T-cell (primary cell): ENCODE data around the gene EEA1. TPM values are rescaled to one million over a fixed set of nuclear protein-coding genes. Genes with fewer than 3 reads are reported as not detected.

Experiments
- ATAC-seq, 4 experiments: fragments of 200-7000 bp in 3 of 4; fragments of 150-1000 bp in 1 of 4; cut with Tn5 transposase; replicated peaks in 1 of 4; 1 replicate in 3 of 4; 2 replicates in 1 of 4; pipeline ENCODE4 v1.10.0; 2021; ENCODE audit warnings: moderate library complexity in 3 of 4, mild to moderate bottlenecking in 2 of 4, moderate number of reproducible peaks in 1 of 4
- CTCF ChIA-PET, 2 donors: fragments of 300-600 bp; sonication (Branson Sonifier 250); formaldehyde crosslinking; loops; one replicate each; lab custom pipeline; 2022; ENCODE audit warnings: antibody characterized with exemption in 2 of 2; lab: Charles Lee
- POLR2A ChIA-PET, 2 donors: fragments of 300-600 bp; sonication (Branson Sonifier 250); formaldehyde crosslinking; loops; one replicate each; lab custom pipeline; 2022; ENCODE audit warnings: antibody characterized with exemption in 2 of 2; lab: Charles Lee
- DNase-seq, 35 experiments: peaks; one replicate each; pipeline versions ENCODE4 v3.0.0 to v3.0.0-alpha.2; 2013 to 2023
- H3K27ac ChIP-seq: one replicate; pipeline ENCODE4 v1.5.1; 2013; ENCODE audit warnings: low read length
- H3K27me3 ChIP-seq, 2 experiments: replicated peaks in 1 of 2; 1 replicate in 1 of 2; 2 replicates in 1 of 2; pipeline versions ENCODE4 v1.6.1 to v1.7.0; 2013; ENCODE audit warnings: low read length in 1 of 2, mixed read lengths in 1 of 2; ENCODE audit not compliant: control insufficient read depth in 2 of 2, insufficient read depth in 2 of 2; ENCODE audit errors: extremely low read depth in 1 of 2
- H3K36me3 ChIP-seq, 2 donors: 1 replicate in 1 of 2; 2 replicates in 1 of 2; pipeline versions ENCODE4 v1.6.1 to v1.7.0; 2013; ENCODE audit warnings: low read length in 1 of 2; ENCODE audit not compliant: control insufficient read depth in 2 of 2, insufficient read depth in 1 of 2; ENCODE audit errors: extremely low read depth in 1 of 2
- H3K4me1 ChIP-seq, 2 experiments: 1 replicate in 1 of 2; 2 replicates in 1 of 2; pipeline versions ENCODE4 v1.6.1 to v1.7.0; 2013; ENCODE audit warnings: low read length in 2 of 2, mixed read lengths in 1 of 2; ENCODE audit not compliant: insufficient read depth in 2 of 2, control insufficient read depth in 1 of 2; ENCODE audit errors: extremely low read depth in 1 of 2
- H3K4me3 ChIP-seq, 2 donors: 1 replicate in 1 of 2; 2 replicates in 1 of 2; pipeline versions ENCODE4 v1.5.1 to v1.7.0; 2013; ENCODE audit warnings: mild to moderate bottlenecking in 2 of 2, low read length in 1 of 2, moderate library complexity in 1 of 2; ENCODE audit not compliant: control insufficient read depth in 1 of 2; ENCODE audit errors: extremely low read depth in 1 of 2
- H3K9me3 ChIP-seq: 2 replicates; pipeline ENCODE4 v1.7.0; 2013
- H3K27ac Mint-ChIP-seq, 2 donors: one replicate each; pipeline ENCODE4 v1.8.0; 2020 to 2021; ENCODE audit warnings: mild to moderate bottlenecking in 2 of 2, mixed read lengths in 2 of 2
- H3K27me3 Mint-ChIP-seq, 2 donors: one replicate each; pipeline ENCODE4 v1.8.0; 2021 to 2022; ENCODE audit warnings: mixed read lengths in 2 of 2
- H3K36me3 Mint-ChIP-seq: one replicate; pipeline ENCODE4 v1.8.0; 2021; ENCODE audit warnings: mixed read lengths
- H3K4me1 Mint-ChIP-seq, 3 donors: one replicate each; pipeline ENCODE4 v1.8.0; 2020 to 2022; ENCODE audit warnings: mixed read lengths in 3 of 3, mild to moderate bottlenecking in 1 of 3
- H3K4me3 Mint-ChIP-seq, 3 donors: one replicate each; pipeline ENCODE4 v1.8.0; 2020 to 2022; ENCODE audit warnings: mild to moderate bottlenecking in 3 of 3, mixed read lengths in 3 of 3, moderate library complexity in 3 of 3
- H3K9me3 Mint-ChIP-seq, 3 donors: one replicate each; pipeline ENCODE4 v1.8.0; 2020 to 2022; ENCODE audit warnings: mixed read lengths in 3 of 3
- WGBS: methylation state at CpG from one replicate; pipeline ENCODE4 v1.1.5; 2013; ENCODE audit warnings: missing lambda C conversion rate; ENCODE audit not compliant: insufficient coverage; 5-methylcytosine and 5-hydroxymethylcytosine counted together
- total RNA-seq, 35 experiments: library from RNA in 6 of 35; stranded (reverse) in 6 of 35; fragments of 120-200 nt in 1 of 35; gene quantifications; one replicate each; pipeline versions ENCODE4 v1.2.1 to v1.2.4 and lab custom pipeline; 2013 to 2026

EEA1 gene
- total RNA-seq, 5 donors from 2014 or later (not counting 1 experiment from before 2014, with no cell fraction given): 21.4 to 29.5 (median 23.5) TPM

DNA sequence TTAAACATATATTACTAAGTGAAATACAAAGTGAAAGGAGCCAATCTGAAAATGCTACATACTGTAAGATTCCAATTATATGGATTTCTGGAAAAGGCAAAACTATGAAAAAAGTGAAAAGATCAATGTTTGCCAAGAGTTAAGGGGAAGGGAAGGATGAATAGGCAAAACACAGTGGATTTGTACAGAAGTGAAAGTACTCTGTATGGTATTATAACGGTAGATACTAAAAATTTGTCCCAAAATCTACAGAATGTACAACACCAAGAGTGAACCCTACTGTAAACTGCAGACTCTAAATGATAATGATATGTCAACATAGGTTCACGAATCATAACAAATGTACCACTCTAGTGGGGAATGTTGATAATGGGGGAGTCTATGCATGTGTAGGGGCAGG lies 17.8 kb downstream of the EEA1 start:
- no peaks in the 10 kb centered on the region for H3K27me3 Mint-ChIP-seq
- ATAC-seq: peak in 1 of 4 experiments; percentile 10
- H3K36me3 ChIP-seq: no peaks in the 10 kb centered on the region
- POLR2A ChIA-PET: interaction anchor here in 1 of 2 donors (0.5 to 1.1 kb wide), 3 partner anchors 13 to 971 kb away, joined by 3 read pairs; no protein-coding TSS in a partner anchor
- peaks cover 56 to 71% (median 66%) of the 10 kb centered on the region in 3 donors for H3K4me1 Mint-ChIP-seq
- no peaks in the 10 kb centered on the region for H3K27me3 ChIP-seq
- H3K4me3 ChIP-seq: no peak overlapping the region
- peaks cover 8 to 20% of the 10 kb centered on the region in 2 experiments for H3K4me1 ChIP-seq
- H3K9me3 Mint-ChIP-seq: no peaks in the 10 kb centered on the region
- no peak for DNase-seq
- CTCF ChIA-PET: interaction anchor here in 1 of 2 donors (0.6 kb wide), 1 partner anchor 1547 kb away, joined by 3 read pairs; no protein-coding TSS in a partner anchor
- H3K27ac ChIP-seq: peak overlapping the region; percentile 32
- H3K36me3 Mint-ChIP-seq: peaks cover 14% of the 10 kb centered on the region
- H3K27ac Mint-ChIP-seq: peak overlapping the region; percentile 77 to 85
- H3K4me3 Mint-ChIP-seq: no peak overlapping the region
- WGBS: no CpG with 5 or more reads among the region's 2 CpGs
- H3K9me3 ChIP-seq: peaks cover 4% of the 10 kb centered on the region

DNA sequence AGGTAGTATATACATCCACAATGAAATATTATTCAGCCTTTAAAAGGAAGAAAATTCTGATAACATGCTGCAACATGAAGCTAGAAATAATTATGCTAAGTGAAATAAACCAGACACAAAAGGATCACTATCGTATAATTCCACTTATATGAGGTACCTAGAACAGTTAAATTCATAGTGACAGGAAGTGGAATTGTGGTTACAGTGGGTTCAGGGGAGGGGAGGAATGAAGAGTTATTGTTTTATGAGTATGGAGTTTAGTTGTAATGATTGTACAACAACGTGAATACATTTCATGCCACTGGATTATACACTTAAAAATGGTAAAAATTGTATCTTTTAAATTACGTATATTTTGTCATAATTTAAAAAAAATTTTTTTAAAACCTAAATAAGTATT lies 21.0 kb downstream of the EEA1 start:
- peaks cover 61 to 69% (median 65%) of the 10 kb centered on the region in 3 donors for H3K4me1 Mint-ChIP-seq
- no peak overlapping the region for H3K27ac ChIP-seq
- H3K4me3 ChIP-seq: no peak overlapping the region

DNA sequence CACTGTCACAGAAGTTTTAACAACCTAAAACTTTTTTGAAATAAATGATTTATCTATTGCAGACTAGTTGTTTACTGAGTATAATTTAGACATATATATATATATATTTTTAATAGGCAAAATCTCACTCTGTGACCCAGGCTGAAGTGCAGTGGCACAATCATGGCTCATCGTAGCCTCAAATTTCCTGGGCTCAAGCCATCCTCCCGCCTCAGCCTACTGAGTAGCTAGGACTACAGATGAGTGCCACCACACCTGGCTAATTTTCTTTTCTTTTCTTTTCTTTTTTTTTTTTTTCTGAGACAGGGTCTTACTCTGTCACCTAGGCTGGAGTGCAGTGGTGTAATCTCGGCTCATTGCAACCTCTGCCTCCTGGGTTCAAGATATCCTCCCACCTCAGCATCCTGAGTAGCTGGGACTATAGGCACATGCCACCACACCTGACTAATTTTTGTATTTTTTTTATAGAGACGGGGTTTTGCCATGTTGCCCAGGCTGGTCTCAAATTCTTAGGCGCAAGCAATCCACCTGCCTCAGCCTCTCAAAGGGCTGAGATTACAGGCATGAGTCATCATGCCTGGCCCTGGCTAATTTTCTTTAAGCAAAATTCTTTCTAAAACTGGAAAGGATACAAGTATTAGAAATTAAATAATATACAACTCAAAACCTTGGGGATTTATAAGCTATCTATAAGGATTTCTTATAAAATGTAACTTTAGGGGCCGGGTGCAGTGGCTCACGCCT lies 23.1 kb downstream of the EEA1 start:
- Mint-ChIP-seq H3K27ac (peak overlapping the region; percentile 83 to 84), H3K36me3 (no peaks in the 10 kb centered on the region), H3K4me1 (peaks cover 43 to 52% (median 45%) of the 10 kb centered on the region in 3 donors), H3K9me3 (no peaks in the 10 kb centered on the region), H3K4me3 (peak overlapping the region; percentile 63 to 80 (median 79)), H3K27me3 (no peaks in the 10 kb centered on the region)
- no peak overlapping the region for H3K4me3 ChIP-seq
- 48% methylated on average over 2 of the region's 7 CpGs for WGBS
- H3K4me1 ChIP-seq: peaks cover 19% of the 10 kb centered on the region in 2 experiments
- DNase-seq: no peak
- no peak for ATAC-seq
- ChIA-PET CTCF (no interaction called here), POLR2A (interaction anchor here (0.5 to 0.9 kb wide), 3 partner anchors 23 to 1555 kb away, joined by 3 to 4 read pairs (median 4); partner anchors contain the start of gene EEA1 (in 1 of the 2))
- no peak overlapping the region for H3K27ac ChIP-seq
- H3K27me3 ChIP-seq: no peaks in the 10 kb centered on the region
- H3K36me3 ChIP-seq: no peaks in the 10 kb centered on the region
- peaks cover 4% of the 10 kb centered on the region for H3K9me3 ChIP-seq

More for the DNA sequence above, 21.0 kb downstream of the EEA1 start:
- Mint-ChIP-seq H3K27ac (peak overlapping the region; percentile 40 to 74), H3K27me3 (no peaks in the 10 kb centered on the region), H3K36me3 (peaks cover 2% of the 10 kb centered on the region), H3K9me3 (no peaks in the 10 kb centered on the region), H3K4me3 (peak overlapping the region; percentile 15 to 63 (median 37))
- no peaks in the 10 kb centered on the region for H3K27me3 ChIP-seq
- H3K9me3 ChIP-seq: peaks cover 4% of the 10 kb centered on the region
- DNase-seq (peak in 8 of 35 experiments; percentile 1 to 60 (median 12)), ATAC-seq (peak; percentile 80 to 94 (median 89))
- no CpG with 5 or more reads among the region's 3 CpGs for WGBS
- POLR2A ChIA-PET: interaction anchor here (0.6 to 0.8 kb wide), 2 partner anchors 18 to 524 kb away, joined by 3 to 6 read pairs; no protein-coding TSS in a partner anchor
- CTCF ChIA-PET: interaction anchor here (0.9 to 1.9 kb wide), 5 partner anchors 9 to 124 kb away, joined by 3 to 10 read pairs (median 4); no protein-coding TSS in a partner anchor
- peaks cover 19 to 25% of the 10 kb centered on the region in 2 experiments for H3K4me1 ChIP-seq
- no peaks in the 10 kb centered on the region for H3K36me3 ChIP-seq

DNA sequence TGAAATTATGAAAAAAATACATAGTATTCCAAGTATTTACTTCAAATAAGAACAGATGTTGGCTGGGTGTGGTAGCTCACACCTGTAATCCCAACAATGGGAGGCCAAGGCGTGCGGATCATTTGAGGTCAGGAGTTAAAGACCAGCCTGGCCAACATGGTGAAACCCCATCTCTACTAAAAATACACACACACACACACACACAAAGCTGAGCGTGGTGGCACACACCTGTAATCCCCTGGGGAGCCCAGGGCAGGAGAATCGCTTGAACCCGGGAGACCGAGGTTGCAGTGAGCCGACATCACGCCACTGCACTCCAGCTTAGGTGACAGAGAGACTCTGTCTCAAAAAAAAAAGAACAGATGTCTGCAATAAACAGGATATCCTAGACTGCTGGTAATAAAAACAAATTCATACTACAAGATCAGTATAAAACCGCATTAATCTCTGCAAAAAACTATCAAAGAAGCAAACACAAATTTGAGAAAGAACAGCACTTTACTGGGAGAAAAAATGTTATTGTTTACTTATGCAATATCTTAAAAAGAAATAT lies 23.8 kb downstream of the EEA1 start:
- Histone ChIP-seq H3K4me3 (peak overlapping the region; percentile 7 to 27), H3K27me3 (no peaks in the 10 kb centered on the region), H3K4me1 (peaks cover 19% of the 10 kb centered on the region in 2 experiments), H3K36me3 (no peaks in the 10 kb centered on the region), H3K9me3 (peaks cover 4% of the 10 kb centered on the region), H3K27ac (no peak overlapping the region)
- ChIA-PET CTCF (interaction anchor here in 1 of 2 donors (0.6 kb wide), 1 partner anchor 110 kb away, joined by 3 read pairs; no protein-coding TSS in a partner anchor), POLR2A (interaction anchor here in 1 of 2 donors (0.6 to 0.8 kb wide), 3 partner anchors 88 to 1555 kb away, joined by 4 to 5 read pairs (median 4); partner anchors contain the start of gene UBE2N)
- Mint-ChIP-seq H3K4me1 (peaks cover 41 to 48% (median 43%) of the 10 kb centered on the region in 3 donors), H3K9me3 (no peaks in the 10 kb centered on the region), H3K27ac (peak overlapping the region; percentile 83 to 84), H3K36me3 (no peaks in the 10 kb centered on the region), H3K4me3 (peak overlapping the region; percentile 63 to 80 (median 79)), H3K27me3 (no peaks in the 10 kb centered on the region)
- 37% methylated on average over 4 of the region's 9 CpGs for WGBS
- DNase-seq (peak in 8 of 35 experiments; percentile 2 to 27 (median 8)), ATAC-seq (peak; percentile 49 to 69 (median 58))

DNA sequence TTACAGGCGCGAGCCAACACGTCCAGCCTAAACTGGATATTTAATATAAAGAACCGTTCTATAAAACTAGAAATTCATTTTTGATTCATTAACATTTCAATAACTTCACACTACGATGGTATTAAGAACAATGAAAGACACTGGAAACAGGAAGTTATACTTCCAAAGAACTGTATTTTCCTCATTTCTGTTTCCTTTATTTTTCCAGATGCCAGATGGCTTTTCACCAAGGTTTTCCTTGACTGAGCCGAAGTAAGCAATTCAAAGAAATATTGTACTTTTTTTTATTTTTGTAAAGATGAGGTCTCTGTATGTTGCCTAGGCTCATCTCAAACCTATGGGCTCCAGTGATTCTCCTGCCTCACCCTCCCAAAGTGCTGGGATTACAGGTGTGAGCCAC lies 28.2 kb downstream of the EEA1 start:
- peaks cover 7 to 10% of the 10 kb centered on the region in 2 experiments for H3K4me1 ChIP-seq
- ChIA-PET CTCF (no interaction called here), POLR2A (no interaction called here)
- DNase-seq (no peak), ATAC-seq (no peak)
- no peaks in the 10 kb centered on the region for H3K27me3 ChIP-seq
- Mint-ChIP-seq H3K4me3 (no peak overlapping the region), H3K9me3 (no peaks in the 10 kb centered on the region), H3K27ac (no peak overlapping the region), H3K4me1 (peaks cover 40 to 45% (median 41%) of the 10 kb centered on the region in 3 donors), H3K27me3 (no peaks in the 10 kb centered on the region), H3K36me3 (peaks cover 12% of the 10 kb centered on the region)
- no CpG with 5 or more reads among the region's 6 CpGs for WGBS
- no peak overlapping the region for H3K4me3 ChIP-seq
- H3K36me3 ChIP-seq: peaks cover 0 to 3% of the 10 kb centered on the region in 2 donors
- no peaks in the 10 kb centered on the region for H3K9me3 ChIP-seq
- no peak overlapping the region for H3K27ac ChIP-seq
